ENCODE measurements around the gene POU2F1. TPM values are rescaled to one million over a fixed set of nuclear protein-coding genes. Genes with fewer than 3 reads are reported as not detected.
"Not testable (repeated sequence)": the region's sequence is repeated elsewhere in the genome, so short reads cannot be mapped to it uniquely, and the experiment has no call there.

POU2F1 gene
- total and polyA plus RNA-seq, 2 donors (not counting 1 experiment from before 2014, with no cell fraction given), result 5.2 to 48.8 TPM

- ATAC-seq (ENCODE audit: low read depth), result no peak
- Histone ChIP-seq H3K9ac (ENCODE audit: low read length) (no peak overlapping the region), H3K9me3 (ENCODE audit: control extremely low read depth in 1 of 3, control insufficient read depth in 2 of 3, insufficient read depth in 1 of 3, low read length in 2 of 3) (peaks cover 0 to 4% (median 1%) of the 10 kb centered on the region in 3 donors), H3K4me3 (ENCODE audit: control extremely low read depth in 1 of 5, extremely low read depth in 1 of 5, insufficient read depth in 1 of 5, low read depth in 2 of 5, low read length in 4 of 5) (no peak overlapping the region), H3K27me3 (replicated peaks in 1 of 4; ENCODE audit: control extremely low read depth in 1 of 4, control insufficient read depth in 3 of 4, insufficient read depth in 4 of 4, low read length in 3 of 4) (no peaks in the 10 kb centered on the region), H3K27ac (ENCODE audit: low read length in 2 of 2) (no peak overlapping the region), H3K4me2 (replicated peaks; ENCODE audit: low read depth, low read length, poor library complexity, severe bottlenecking) (no peak overlapping the region), H2AFZ (ENCODE audit: insufficient read depth, low read depth, low read length, poor library complexity, severe bottlenecking) (no peak overlapping the region), H3K36me3 (replicated peaks in 1 of 2; ENCODE audit: control extremely low read depth in 1 of 2, control insufficient read depth in 1 of 2, extremely low read depth in 1 of 2, insufficient read depth in 2 of 2, low read length in 1 of 2) (peaks cover 0 to 2% of the 10 kb centered on the region in 2 experiments), H3K79me2 (ENCODE audit: control insufficient read depth, insufficient read depth, low read length) (peaks cover 87% of the 10 kb centered on the region), H4K20me1 (ENCODE audit: control insufficient read depth, insufficient read depth, low read length, poor library complexity, severe bottlenecking) (peaks cover 32% of the 10 kb centered on the region), H3K4me1 (ENCODE audit: control insufficient read depth in 2 of 2, insufficient read depth in 2 of 2, low read length in 2 of 2) (peaks cover 9 to 16% of the 10 kb centered on the region in 2 donors)
- no peak for DNase-seq
- POLR2A ChIA-PET, result no interaction called here
- no peaks in the 10 kb centered on the region for H3K27me3 Mint-ChIP-seq
- no peak for TF ChIP-seq EZH2 (IDR thresholded peaks at IDR 0.05; ENCODE audit: borderline replicate concordance, insufficient read depth, low read depth, low read length, poor library complexity, severe bottlenecking)
- no peak for TF ChIP-seq CTCF (IDR thresholded peaks at IDR 0.05)
- peaks cover 3% of the 10 kb centered on the region for H3K9me3 Mint-ChIP-seq (ENCODE audit: insufficient read depth)
- no peak overlapping the region for H3K27ac Mint-ChIP-seq
- intact Hi-C loops (cut with micrococcal nuclease), result no loop called here
- no peak overlapping the region for H3K4me3 Mint-ChIP-seq
- WGBS (ENCODE audit: insufficient coverage), result 96% methylated on average over 2 of the region's 2 CpGs
- CTCF ChIA-PET, result interaction anchor here (1.2 to 1.4 kb wide), 2 partner anchors 20 to 23 kb away, joined by 3 read pairs; no protein-coding TSS in a partner anchor
- peaks cover 30% of the 10 kb centered on the region for H3K4me1 Mint-ChIP-seq
These were observed 23.6 kb downstream of the POU2F1 start for GRCh38 chr1:167244244-167244643.

- H3K4me3 ChIP-seq (ENCODE audit: control extremely low read depth in 1 of 5, extremely low read depth in 1 of 5, insufficient read depth in 1 of 5, low read depth in 2 of 5, low read length in 4 of 5); H3K9me3 ChIP-seq (ENCODE audit: control extremely low read depth in 1 of 3, control insufficient read depth in 2 of 3, insufficient read depth in 1 of 3, low read length in 2 of 3); H3K4me3 Mint-ChIP-seq; ATAC-seq (ENCODE audit: low read depth); H3K4me2 ChIP-seq (replicated peaks; ENCODE audit: low read depth, low read length, poor library complexity, severe bottlenecking); DNase-seq; H3K27me3 ChIP-seq (replicated peaks in 1 of 4; ENCODE audit: control extremely low read depth in 1 of 4, control insufficient read depth in 3 of 4, insufficient read depth in 4 of 4, low read length in 3 of 4); H3K27ac ChIP-seq (ENCODE audit: low read length in 2 of 2); H3K9me3 Mint-ChIP-seq (ENCODE audit: insufficient read depth); H3K27ac Mint-ChIP-seq; H3K9ac ChIP-seq (ENCODE audit: low read length); H3K36me3 ChIP-seq (replicated peaks in 1 of 2; ENCODE audit: control extremely low read depth in 1 of 2, control insufficient read depth in 1 of 2, extremely low read depth in 1 of 2, insufficient read depth in 2 of 2, low read length in 1 of 2); H3K27me3 Mint-ChIP-seq; H2AFZ ChIP-seq (ENCODE audit: insufficient read depth, low read depth, low read length, poor library complexity, severe bottlenecking); intact Hi-C loops (cut with micrococcal nuclease); POLR2A ChIA-PET: not testable (repeated sequence)
- peaks cover 9 to 16% of the 10 kb centered on the region in 2 donors for H3K4me1 ChIP-seq (ENCODE audit: control insufficient read depth in 2 of 2, insufficient read depth in 2 of 2, low read length in 2 of 2)
- CTCF ChIA-PET, result interaction anchor here (0.7 to 1.4 kb wide), 5 partner anchors 12 to 180 kb away, joined by 3 to 4 read pairs (median 3); no protein-coding TSS in a partner anchor
- H3K4me1 Mint-ChIP-seq, result peaks cover 35% of the 10 kb centered on the region
- H4K20me1 ChIP-seq (ENCODE audit: control insufficient read depth, insufficient read depth, low read length, poor library complexity, severe bottlenecking), result peaks cover 28% of the 10 kb centered on the region
- no CpG with 5 or more reads among the region's 5 CpGs for WGBS (ENCODE audit: insufficient coverage)
- H3K79me2 ChIP-seq (ENCODE audit: control insufficient read depth, insufficient read depth, low read length), result peaks cover 87% of the 10 kb centered on the region
These were observed 24.5 kb downstream of the POU2F1 start for GRCh38 chr1:167245168-167245567.
